A204.1 (cell line): ENCODE measurements around the gene NFIL3.

Experiments
- FAIRE-seq: peaks from 2 replicates; lab custom pipeline; 2012; peaks lifted over from hg19 to GRCh38; lab: Jason Lieb, UNC

NFIL3 gene

GRCh38 chr9:91359734-91360470 lies 63.7 kb downstream of the NFIL3 start:
- FAIRE-seq, result no peak

GRCh38 chr9:91359083-91359482 lies 64.5 kb downstream of the NFIL3 start:
- FAIRE-seq, result no peak
